Esophagus squamous epithelium (tissue), 5 donors: Measurements from ENCODE around the gene CCDC88C. TPM values are rescaled to one million over a fixed set of nuclear protein-coding genes. Genes with fewer than 3 reads are reported as not detected.
A peak's percentile ranks its signal among the peaks of the same experiment; 100 is the strongest.

Experiments used
- DNase-seq: peaks from one replicate; lab custom pipeline; 2025; lab: John Stamatoyannopoulos, UW
- H3K27ac ChIP-seq, 4 donors: fragments of 200-600 bp; sonication (generic); one replicate each; pipeline ENCODE4 v1.5.1; 2016 to 2019; ENCODE audit warnings: mild to moderate bottlenecking in 1 of 4
- H3K27me3 ChIP-seq, 4 donors: fragments of 200-600 bp; sonication (generic); 1 replicate in 3 of 4; 2 replicates in 1 of 4; pipeline versions ENCODE4 v1.5.1 to v1.6.0; 2017 to 2021; ENCODE audit warnings: antibody characterized with exemption in 1 of 4
- H3K36me3 ChIP-seq, 3 donors: fragments of 200-600 bp; sonication (generic); one replicate each; pipeline ENCODE4 v1.5.1; 2016 to 2019
- H3K4me1 ChIP-seq, 3 donors: fragments of 200-600 bp; sonication (generic); one replicate each; pipeline ENCODE4 v1.5.1; 2017 to 2019
- H3K4me3 ChIP-seq, 4 donors: fragments of 200-600 bp; sonication (generic); 1 replicate in 3 of 4; 2 replicates in 1 of 4; pipeline ENCODE4 v1.5.1; 2016 to 2019; ENCODE audit warnings: mild to moderate bottlenecking in 2 of 4, moderate library complexity in 1 of 4
- H3K9me3 ChIP-seq, 3 donors: fragments of 200-600 bp; sonication (generic); one replicate each; pipeline ENCODE4 v1.5.1; 2016 to 2019
- CTCF ChIP-seq, 6 experiments: fragments of 450-650 bp in 4 of 6; fragments of 200-600 bp in 2 of 6; sonication (generic) in 2 of 6; IDR thresholded peaks; one replicate each; pipeline ENCODE4 v1.5.1; 2016 to 2019; ENCODE audit warnings: antibody characterized with exemption in 6 of 6, mild to moderate bottlenecking in 4 of 6, moderate library complexity in 4 of 6
- POLR2A ChIP-seq, 4 donors: fragments of 450-650 bp; IDR thresholded peaks; one replicate each; pipeline ENCODE4 v1.6.1; 2017; ENCODE audit warnings: antibody characterized with exemption in 4 of 4, mild to moderate bottlenecking in 4 of 4, moderate library complexity in 3 of 4
- WGBS, 2 donors: methylation state at CpG; one replicate each; pipeline ENCODE4 v1.1.5; 2018; 5-methylcytosine and 5-hydroxymethylcytosine counted together
- intact Hi-C: fragments of 100-400 bp; cut with DNase I; formaldehyde crosslinking; loops from one replicate; pipeline ENCODE4 v1.15.0; 2022
- total RNA-seq, 4 donors: library from RNA; depleted of rRNA; stranded (reverse); fragments of >200 nt; gene quantifications; one replicate each; pipeline ENCODE4 v1.1.0, GENCODE V29; 2016
- donor health status: DM: yes; HTN: yes; CAD: no.

Gene CCDC88C
- total RNA-seq, 4 donors from 2014 or later: 23.2 to 31.5 (median 29.9) TPM

- H3K27me3 ChIP-seq: no peaks in the 10 kb centered on the region
- no peaks in the 10 kb centered on the region for H3K9me3 ChIP-seq
- H3K27ac ChIP-seq: peak overlapping the region; percentile 16 to 68 (median 56)
- DNase-seq: no peak
- H3K4me1 ChIP-seq: peaks cover 40 to 88% (median 67%) of the 10 kb centered on the region in 3 donors
- WGBS, 2 donors: 62 to 68% methylated on average over 9 to 13 of the region's 17 CpGs
- peaks cover 0 to 14% (median 0%) of the 10 kb centered on the region in 3 donors for H3K36me3 ChIP-seq
- intact Hi-C loops: no loop called here
- TF ChIP-seq CTCF (IDR thresholded peaks at IDR 0.05) (no peak), POLR2A (IDR thresholded peaks at IDR 0.05) (no peak)
- no peak overlapping the region for H3K4me3 ChIP-seq
Measured at GRCh38 chr14:91352728-91353692, 64.6 kb downstream of the CCDC88C start.

GRCh38 chr14:91352053-91352452 lies 65.6 kb downstream of the CCDC88C start:
- H3K9me3 ChIP-seq: no peaks in the 10 kb centered on the region
- intact Hi-C loops: no loop called here
- H3K36me3 ChIP-seq: peaks cover 0 to 4% (median 0%) of the 10 kb centered on the region in 3 donors
- no peak for DNase-seq
- TF ChIP-seq POLR2A (IDR thresholded peaks at IDR 0.05): no peak
- TF ChIP-seq CTCF (IDR thresholded peaks at IDR 0.05): no peak
- H3K4me3 ChIP-seq: peak overlapping the region in 1 of 4 donors; percentile 21
- peaks cover 40 to 87% (median 67%) of the 10 kb centered on the region in 3 donors for H3K4me1 ChIP-seq
- WGBS, 2 donors: 30 to 58% methylated on average over 5 to 17 of the region's 19 CpGs
- peak overlapping the region; percentile 59 to 84 (median 64) for H3K27ac ChIP-seq
- no peaks in the 10 kb centered on the region for H3K27me3 ChIP-seq

- H3K27me3 ChIP-seq: no peaks in the 10 kb centered on the region
- H3K27ac ChIP-seq: peak overlapping the region; percentile 59 to 84 (median 64)
- 53% methylated on average over 4 of the region's 10 CpGs; no CpG with 5 or more reads in 1 of the 2 donors for WGBS, 2 donors
- H3K36me3 ChIP-seq: no peaks in the 10 kb centered on the region
- intact Hi-C loops: no loop called here
- peak overlapping the region in 3 of 4 donors; percentile 11 to 46 (median 21) for H3K4me3 ChIP-seq
- no peak for DNase-seq
- H3K4me1 ChIP-seq: peaks cover 40 to 88% (median 67%) of the 10 kb centered on the region in 3 donors
- TF ChIP-seq POLR2A (IDR thresholded peaks at IDR 0.05) (no peak), CTCF (IDR thresholded peaks at IDR 0.05) (no peak)
- no peaks in the 10 kb centered on the region for H3K9me3 ChIP-seq
Measured at GRCh38 chr14:91351512-91351862, 66.1 kb downstream of the CCDC88C start.

- TF ChIP-seq CTCF (IDR thresholded peaks at IDR 0.05) (no peak), POLR2A (IDR thresholded peaks at IDR 0.05) (no peak)
- WGBS, 2 donors: 30 to 33% methylated on average over 15 to 17 of the region's 18 CpGs
- DNase-seq: no peak
- Histone ChIP-seq H3K4me3 (peak overlapping the region in 3 of 4 donors; percentile 11 to 46 (median 21)), H3K36me3 (no peaks in the 10 kb centered on the region), H3K27ac (peak overlapping the region; percentile 59 to 84 (median 64)), H3K9me3 (no peaks in the 10 kb centered on the region), H3K4me1 (peaks cover 40 to 91% (median 67%) of the 10 kb centered on the region in 3 donors), H3K27me3 (no peaks in the 10 kb centered on the region)
- intact Hi-C loops: no loop called here
Measured at GRCh38 chr14:91350813-91351511, 66.7 kb downstream of the CCDC88C start.
